Activated naive CD4-positive, alpha-beta T cell treated with anti-CD3 and anti-CD28 coated beads, Interleukin-2, amount 10 ng/mL, durations not matched to agents 7 days and 5 days (primary cell): ENCODE data around the gene IFITM10.

Experiments
- CTCF ChIA-PET: fragments of 350-600 bp; sonication (Branson Sonifier 250); formaldehyde crosslinking; loops from one replicate; lab custom pipeline; 2021; ENCODE audit warnings: antibody characterized with exemption; lab: Charles Lee
- DNase-seq: peaks from one replicate; pipeline ENCODE4 v3.0.0-alpha.2; 2020
- H3K27ac Mint-ChIP-seq: one replicate; pipeline ENCODE4 v1.8.0; 2021; ENCODE audit warnings: mild to moderate bottlenecking, moderate library complexity, mixed read lengths
- H3K27me3 Mint-ChIP-seq: one replicate; pipeline ENCODE4 v1.8.0; 2021; ENCODE audit warnings: mild to moderate bottlenecking, mixed read lengths
- H3K36me3 Mint-ChIP-seq: one replicate; pipeline ENCODE4 v1.8.0; 2021; ENCODE audit warnings: mixed read lengths
- H3K4me1 Mint-ChIP-seq: one replicate; pipeline ENCODE4 v1.8.0; 2021; ENCODE audit warnings: mixed read lengths
- H3K4me3 Mint-ChIP-seq: one replicate; pipeline ENCODE4 v1.8.0; 2021; ENCODE audit warnings: mild to moderate bottlenecking, moderate library complexity, mixed read lengths
- H3K9me3 Mint-ChIP-seq: one replicate; pipeline ENCODE4 v1.8.0; 2021; ENCODE audit warnings: mixed read lengths

IFITM10 gene

GRCh38 chr11:1746511-1746931 is 3.9 kb downstream of the IFITM10 start:
- Mint-ChIP-seq H3K27ac (no peak overlapping the region), H3K4me3 (no peak overlapping the region), H3K4me1 (peaks cover 10% of the 10 kb centered on the region), H3K27me3 (peaks cover 50% of the 10 kb centered on the region), H3K9me3 (peaks cover 10% of the 10 kb centered on the region), H3K36me3 (peaks cover 5% of the 10 kb centered on the region)
- CTCF ChIA-PET: interaction anchor here (1.2 kb wide), 1 partner anchor 11 kb away, joined by 3 read pairs; no protein-coding TSS in a partner anchor
- no peak for DNase-seq

GRCh38 chr11:1745701-1746320 is 4.6 kb downstream of the IFITM10 start:
- CTCF ChIA-PET: no interaction called here
- peaks cover 45% of the 10 kb centered on the region for H3K27me3 Mint-ChIP-seq
- no peak overlapping the region for H3K27ac Mint-ChIP-seq
- DNase-seq: no peak
- peaks cover 10% of the 10 kb centered on the region for H3K9me3 Mint-ChIP-seq
- H3K4me3 Mint-ChIP-seq: no peak overlapping the region
- peaks cover 5% of the 10 kb centered on the region for H3K36me3 Mint-ChIP-seq
- H3K4me1 Mint-ChIP-seq: peaks cover 10% of the 10 kb centered on the region

- Mint-ChIP-seq H3K27me3 (peaks cover 41% of the 10 kb centered on the region), H3K27ac (no peak overlapping the region), H3K36me3 (peaks cover 4% of the 10 kb centered on the region), H3K4me1 (peaks cover 6% of the 10 kb centered on the region), H3K9me3 (peaks cover 10% of the 10 kb centered on the region), H3K4me3 (no peak overlapping the region)
- DNase-seq: no peak
- CTCF ChIA-PET: no interaction called here
Measured at GRCh38 chr11:1744891-1745700, 5.3 kb downstream of the IFITM10 start.

GRCh38 chr11:1744137-1744886 is 6.1 kb downstream of the IFITM10 start:
- no peak for DNase-seq
- Mint-ChIP-seq H3K27ac (no peak overlapping the region), H3K4me1 (no peaks in the 10 kb centered on the region), H3K4me3 (no peak overlapping the region), H3K27me3 (peaks cover 38% of the 10 kb centered on the region), H3K36me3 (no peaks in the 10 kb centered on the region), H3K9me3 (peaks cover 10% of the 10 kb centered on the region)
- CTCF ChIA-PET: no interaction called here

- H3K4me1 Mint-ChIP-seq: no peaks in the 10 kb centered on the region
- CTCF ChIA-PET: no interaction called here
- H3K36me3 Mint-ChIP-seq: no peaks in the 10 kb centered on the region
- H3K27me3 Mint-ChIP-seq: peaks cover 32% of the 10 kb centered on the region
- no peak overlapping the region for H3K27ac Mint-ChIP-seq
- peaks cover 10% of the 10 kb centered on the region for H3K9me3 Mint-ChIP-seq
- no peak overlapping the region for H3K4me3 Mint-ChIP-seq
- DNase-seq: no peak
Measured at GRCh38 chr11:1743585-1744136, 6.7 kb downstream of the IFITM10 start.

- no peak for DNase-seq
- Mint-ChIP-seq H3K36me3 (no peaks in the 10 kb centered on the region), H3K27ac (no peak overlapping the region), H3K9me3 (peaks cover 10% of the 10 kb centered on the region), H3K4me1 (no peaks in the 10 kb centered on the region), H3K27me3 (peaks cover 29% of the 10 kb centered on the region), H3K4me3 (no peak overlapping the region)
- CTCF ChIA-PET: no interaction called here
Measured at GRCh38 chr11:1742869-1743584, 7.4 kb downstream of the IFITM10 start.

GRCh38 chr11:1742371-1742770 is 8.0 kb downstream of the IFITM10 start:
- DNase-seq: no peak
- H3K9me3 Mint-ChIP-seq: peaks cover 16% of the 10 kb centered on the region
- H3K4me3 Mint-ChIP-seq: no peak overlapping the region
- H3K4me1 Mint-ChIP-seq: no peaks in the 10 kb centered on the region
- no peak overlapping the region for H3K27ac Mint-ChIP-seq
- no peaks in the 10 kb centered on the region for H3K36me3 Mint-ChIP-seq
- H3K27me3 Mint-ChIP-seq: peaks cover 23% of the 10 kb centered on the region
- CTCF ChIA-PET: interaction anchor here (0.8 kb wide), 1 partner anchor 48 kb away, joined by 3 read pairs; no protein-coding TSS in a partner anchor

- Mint-ChIP-seq H3K9me3 (peaks cover 21% of the 10 kb centered on the region), H3K4me1 (no peaks in the 10 kb centered on the region), H3K4me3 (no peak overlapping the region), H3K36me3 (no peaks in the 10 kb centered on the region), H3K27me3 (peaks cover 16% of the 10 kb centered on the region), H3K27ac (no peak overlapping the region)
- CTCF ChIA-PET: interaction anchor here (0.8 kb wide), 1 partner anchor 48 kb away, joined by 3 read pairs; no protein-coding TSS in a partner anchor
- no peak for DNase-seq
Measured at GRCh38 chr11:1741741-1742140, 8.7 kb downstream of the IFITM10 start.

GRCh38 chr11:1740786-1741530 is 9.4 kb downstream of the IFITM10 start:
- no peak for DNase-seq
- CTCF ChIA-PET: no interaction called here
- no peaks in the 10 kb centered on the region for H3K4me1 Mint-ChIP-seq
- no peaks in the 10 kb centered on the region for H3K36me3 Mint-ChIP-seq
- H3K9me3 Mint-ChIP-seq: peaks cover 24% of the 10 kb centered on the region
- H3K4me3 Mint-ChIP-seq: no peak overlapping the region
- H3K27me3 Mint-ChIP-seq: peaks cover 19% of the 10 kb centered on the region
- no peak overlapping the region for H3K27ac Mint-ChIP-seq

- Mint-ChIP-seq H3K4me3 (no peak overlapping the region), H3K9me3 (peaks cover 21% of the 10 kb centered on the region), H3K4me1 (no peaks in the 10 kb centered on the region), H3K27me3 (peaks cover 27% of the 10 kb centered on the region), H3K27ac (no peak overlapping the region), H3K36me3 (no peaks in the 10 kb centered on the region)
- CTCF ChIA-PET: no interaction called here
- no peak for DNase-seq
Measured at GRCh38 chr11:1739576-1739975, 10.8 kb downstream of the IFITM10 start.

- Mint-ChIP-seq H3K27ac (no peak overlapping the region), H3K4me3 (no peak overlapping the region), H3K27me3 (peaks cover 35% of the 10 kb centered on the region), H3K9me3 (peaks cover 21% of the 10 kb centered on the region), H3K36me3 (no peaks in the 10 kb centered on the region), H3K4me1 (peaks cover 7% of the 10 kb centered on the region)
- CTCF ChIA-PET: no interaction called here
- DNase-seq: no peak
Measured at GRCh38 chr11:1738380-1738779, 12.0 kb downstream of the IFITM10 start.

- no peak for DNase-seq
- Mint-ChIP-seq H3K9me3 (peaks cover 21% of the 10 kb centered on the region), H3K27me3 (peaks cover 36% of the 10 kb centered on the region), H3K4me1 (peaks cover 7% of the 10 kb centered on the region), H3K4me3 (no peak overlapping the region), H3K27ac (no peak overlapping the region), H3K36me3 (no peaks in the 10 kb centered on the region)
- CTCF ChIA-PET: no interaction called here
Measured at GRCh38 chr11:1737080-1737757, 13.2 kb downstream of the IFITM10 start.
